Lower leg skin (tissue), 4 donors: ENCODE measurements around the gene SLC25A17. TPM values are rescaled to one million over a fixed set of nuclear protein-coding genes. Genes with fewer than 3 reads are reported as not detected.
"Not testable (repeated sequence)": the region's sequence is repeated elsewhere in the genome, so short reads cannot be mapped to it uniquely, and the experiment has no call there.

Source experiments
- DNase-seq, 2 donors: peaks; one replicate each; pipeline ENCODE4 v3.0.0-alpha.2; 2019; ENCODE audit warnings: low spot score in 2 of 2
- H3K4me3 ChIP-seq: fragments of 200-600 bp; sonication (generic); 2 replicates; pipeline ENCODE4 v1.5.1; 2017; ENCODE audit warnings: mild to moderate bottlenecking, low read depth; ENCODE audit not compliant: poor library complexity, severe bottlenecking
- POLR2A ChIP-seq, 2 donors: fragments of 450-650 bp; IDR thresholded peaks; one replicate each; pipeline ENCODE4 v1.6.1; 2016 to 2017; ENCODE audit warnings: antibody characterized with exemption in 2 of 2, mild to moderate bottlenecking in 1 of 2, moderate library complexity in 1 of 2
- WGBS, 2 donors: methylation state at CpG; one replicate each; pipeline ENCODE4 v1.1.5; 2018; 5-methylcytosine and 5-hydroxymethylcytosine counted together
- intact Hi-C: fragments of 100-400 bp; cut with DNase I; formaldehyde crosslinking; loops from one replicate; pipeline ENCODE4 v1.15.0; 2023; ENCODE audit warnings: low total_unique reads
- total RNA-seq, 4 donors: library from RNA; depleted of rRNA; stranded (reverse); fragments of >200 nt; gene quantifications; one replicate each; pipeline ENCODE4 v1.1.0, GENCODE V29; 2016
- TF ChIP-seq, protein P1 (sequence below), 3 donors: fragments of 450-650 bp; IDR thresholded peaks; one replicate each; pipeline ENCODE4 v1.5.1; 2016; ENCODE audit warnings: antibody characterized with exemption in 3 of 3, mild to moderate bottlenecking in 3 of 3, moderate library complexity in 2 of 3

SLC25A17 gene, protein sequence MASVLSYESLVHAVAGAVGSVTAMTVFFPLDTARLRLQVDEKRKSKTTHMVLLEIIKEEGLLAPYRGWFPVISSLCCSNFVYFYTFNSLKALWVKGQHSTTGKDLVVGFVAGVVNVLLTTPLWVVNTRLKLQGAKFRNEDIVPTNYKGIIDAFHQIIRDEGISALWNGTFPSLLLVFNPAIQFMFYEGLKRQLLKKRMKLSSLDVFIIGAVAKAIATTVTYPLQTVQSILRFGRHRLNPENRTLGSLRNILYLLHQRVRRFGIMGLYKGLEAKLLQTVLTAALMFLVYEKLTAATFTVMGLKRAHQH
- 10 to 100 TPM; 15.4 to 23.0 (median 19.5) TPM for total RNA-seq

DNA sequence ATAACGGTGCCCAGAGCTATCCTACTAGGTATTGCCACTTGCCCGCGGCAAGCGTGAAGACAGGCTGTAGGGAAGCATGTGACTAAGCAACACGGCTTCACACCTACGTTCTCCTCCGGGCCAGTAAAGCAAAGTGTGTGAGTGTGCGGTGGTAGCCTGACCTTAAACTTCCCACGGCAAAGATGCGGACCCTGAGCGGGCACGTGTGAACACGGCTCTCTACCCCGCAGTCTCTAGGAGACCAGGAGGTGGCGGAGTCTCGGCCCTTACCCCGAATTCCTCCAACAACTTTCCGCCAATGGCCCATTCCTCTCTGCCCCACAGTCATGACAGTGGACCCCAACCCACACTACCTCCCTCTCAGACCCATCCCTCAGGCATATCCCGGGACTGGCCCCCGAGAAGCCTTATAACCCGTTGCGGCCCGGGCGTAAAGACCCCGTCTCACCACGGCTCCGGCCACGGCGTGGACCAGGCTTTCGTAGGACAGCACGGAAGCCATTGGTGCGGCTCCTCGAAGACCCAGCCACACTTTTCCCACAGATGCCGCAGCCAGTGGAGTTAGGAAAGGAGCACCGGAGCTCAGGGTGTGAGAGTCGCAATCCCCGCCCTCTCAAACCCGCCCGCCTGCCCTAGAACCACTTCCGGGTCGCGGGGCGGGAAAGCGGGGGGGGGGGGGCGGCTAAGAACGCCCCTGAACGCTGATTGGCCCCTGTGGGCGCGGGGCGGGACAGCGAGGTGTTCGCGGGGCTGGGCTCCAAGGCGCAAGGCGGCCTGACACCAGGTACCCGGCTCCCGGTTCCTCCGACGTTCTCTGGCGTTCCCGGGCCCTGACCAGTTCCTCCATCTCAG is at the start of gene SLC25A17:
SLC25A17 (minus strand) TSS at position 600 of the 852 bp plus-strand sequence; CDS start at position 502, 98 bp downstream.
- H3K4me3 ChIP-seq, result peak within 1 kb of the TSS; percentile 93
- 0 to 1% methylated on average over 39 to 58 of the region's 61 CpGs for WGBS, 2 donors
- intact Hi-C loops, result no loop called here
- peak; percentile 83 to 98 for DNase-seq
- TF ChIP-seq, protein P1, sequence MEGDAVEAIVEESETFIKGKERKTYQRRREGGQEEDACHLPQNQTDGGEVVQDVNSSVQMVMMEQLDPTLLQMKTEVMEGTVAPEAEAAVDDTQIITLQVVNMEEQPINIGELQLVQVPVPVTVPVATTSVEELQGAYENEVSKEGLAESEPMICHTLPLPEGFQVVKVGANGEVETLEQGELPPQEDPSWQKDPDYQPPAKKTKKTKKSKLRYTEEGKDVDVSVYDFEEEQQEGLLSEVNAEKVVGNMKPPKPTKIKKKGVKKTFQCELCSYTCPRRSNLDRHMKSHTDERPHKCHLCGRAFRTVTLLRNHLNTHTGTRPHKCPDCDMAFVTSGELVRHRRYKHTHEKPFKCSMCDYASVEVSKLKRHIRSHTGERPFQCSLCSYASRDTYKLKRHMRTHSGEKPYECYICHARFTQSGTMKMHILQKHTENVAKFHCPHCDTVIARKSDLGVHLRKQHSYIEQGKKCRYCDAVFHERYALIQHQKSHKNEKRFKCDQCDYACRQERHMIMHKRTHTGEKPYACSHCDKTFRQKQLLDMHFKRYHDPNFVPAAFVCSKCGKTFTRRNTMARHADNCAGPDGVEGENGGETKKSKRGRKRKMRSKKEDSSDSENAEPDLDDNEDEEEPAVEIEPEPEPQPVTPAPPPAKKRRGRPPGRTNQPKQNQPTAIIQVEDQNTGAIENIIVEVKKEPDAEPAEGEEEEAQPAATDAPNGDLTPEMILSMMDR (IDR thresholded peaks at IDR 0.05), result peak in 1 of 3 donors; percentile 41
- TF ChIP-seq POLR2A (IDR thresholded peaks at IDR 0.05), result no peak

DNA sequence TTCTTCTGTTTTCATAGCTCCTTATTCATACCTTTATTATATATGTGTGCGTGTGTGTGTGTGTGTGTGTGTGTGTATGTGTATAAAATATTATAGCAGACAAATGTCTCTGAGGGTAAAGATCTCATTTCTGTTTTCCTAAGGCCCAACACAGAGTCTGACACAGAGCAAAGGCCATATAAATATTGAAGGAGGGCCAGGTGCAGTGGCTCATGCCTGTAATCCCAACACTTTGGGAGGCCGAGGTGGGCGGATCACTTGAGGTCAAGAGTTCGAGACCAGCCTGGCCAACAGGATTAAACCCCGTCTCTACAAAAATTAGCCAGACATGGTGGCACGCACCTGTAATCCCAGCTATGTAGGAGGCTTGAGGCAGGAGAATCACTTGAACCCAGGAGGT is 49.2 kb upstream of the SLC25A17 start:
- 88 to 92% methylated on average over 6 of the region's 6 CpGs for WGBS, 2 donors

DNA sequence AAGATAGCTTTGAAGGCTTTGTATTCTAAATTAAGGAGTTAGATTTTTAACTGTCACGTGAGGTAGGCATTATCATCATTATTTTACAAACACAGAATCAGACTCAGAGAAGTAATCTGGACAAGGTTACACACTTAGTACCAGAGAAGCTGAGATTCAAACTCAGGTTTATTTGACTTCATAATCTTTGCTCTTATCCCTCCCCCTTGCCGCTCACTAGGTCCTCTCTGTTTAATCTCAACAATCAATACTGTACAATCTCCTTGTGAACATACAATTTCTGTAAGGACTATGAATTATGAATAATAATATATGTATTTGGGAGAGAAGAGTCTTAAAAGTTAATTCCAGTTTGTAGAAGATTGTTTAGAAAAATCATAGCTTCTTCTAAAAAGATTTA is 48.0 kb upstream of the SLC25A17 start:
- no peak for DNase-seq
- intact Hi-C loops, result no loop called here
- TF ChIP-seq POLR2A (IDR thresholded peaks at IDR 0.05), result no peak
- TF ChIP-seq, protein P1 (IDR thresholded peaks at IDR 0.05), result no peak
- H3K4me3 ChIP-seq, result no peak overlapping the region
- 85 to 90% methylated on average over 2 of the region's 2 CpGs for whole genome bisulfite sequencing, 2 donors

More for the DNA sequence above, 49.2 kb upstream of the SLC25A17 start:
- H3K4me3 ChIP-seq, intact Hi-C loops, DNase-seq: not testable (repeated sequence)

DNA sequence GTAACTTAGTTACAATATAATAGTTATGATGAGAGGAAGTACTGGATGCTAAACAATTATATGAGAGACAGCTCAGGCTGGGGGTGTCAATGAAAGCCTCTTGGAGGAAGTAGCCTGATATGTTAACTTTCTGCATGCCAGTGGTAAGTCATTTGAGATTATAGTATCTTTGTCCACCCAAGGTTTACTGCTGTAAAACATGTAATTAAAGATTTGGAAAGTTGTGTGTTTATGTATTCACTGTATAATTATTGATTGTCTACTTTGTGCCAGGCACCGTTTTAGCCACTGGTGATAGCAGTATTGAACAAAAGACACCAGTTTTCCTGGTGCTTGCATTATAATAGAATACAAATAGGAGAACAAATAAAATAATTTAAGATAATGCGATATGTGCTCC is 43.4 kb upstream of the SLC25A17 start:
- no peak overlapping the region for H3K4me3 ChIP-seq
- 95 to 98% methylated on average over 2 of the region's 2 CpGs for WGBS, 2 donors
- intact Hi-C loops, result no loop called here
- TF ChIP-seq, protein P1 (IDR thresholded peaks at IDR 0.05), result no peak
- TF ChIP-seq POLR2A (IDR thresholded peaks at IDR 0.05), result no peak
- DNase-seq, result no peak

DNA sequence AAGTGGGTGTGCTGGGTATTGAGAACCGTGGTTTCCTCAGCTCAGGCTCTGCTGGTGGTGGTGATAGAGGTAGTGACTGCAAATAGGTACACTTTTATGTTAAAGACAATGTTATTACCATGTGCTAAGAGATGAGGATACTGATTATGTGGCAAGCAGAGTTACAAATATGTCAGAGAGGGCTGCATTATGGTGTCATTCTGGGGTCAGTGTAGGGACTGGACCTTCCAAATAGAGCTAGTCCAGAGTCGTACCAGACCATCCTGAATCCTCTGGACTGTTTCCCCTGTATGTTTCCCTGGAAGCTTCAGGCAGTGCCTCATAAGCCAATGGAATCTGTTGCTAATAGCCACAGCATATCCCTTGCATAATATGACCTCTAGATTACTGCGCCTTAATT is 42.9 kb upstream of the SLC25A17 start, which contains the start of gene DNAJB7:
DNAJB7 (minus strand) TSS at position 101 of the 400 bp plus-strand sequence. CDS start 119 bp downstream, outside the sequence.
- no peak within 1 kb of the TSS for H3K4me3 ChIP-seq
- intact Hi-C loops, result no loop called here
- 90% methylated on average over 3 of the region's 3 CpGs for WGBS, 2 donors
- TF ChIP-seq POLR2A (IDR thresholded peaks at IDR 0.05), result no peak
- TF ChIP-seq, protein P1 (IDR thresholded peaks at IDR 0.05), result no peak
- DNase-seq, result no peak

DNA sequence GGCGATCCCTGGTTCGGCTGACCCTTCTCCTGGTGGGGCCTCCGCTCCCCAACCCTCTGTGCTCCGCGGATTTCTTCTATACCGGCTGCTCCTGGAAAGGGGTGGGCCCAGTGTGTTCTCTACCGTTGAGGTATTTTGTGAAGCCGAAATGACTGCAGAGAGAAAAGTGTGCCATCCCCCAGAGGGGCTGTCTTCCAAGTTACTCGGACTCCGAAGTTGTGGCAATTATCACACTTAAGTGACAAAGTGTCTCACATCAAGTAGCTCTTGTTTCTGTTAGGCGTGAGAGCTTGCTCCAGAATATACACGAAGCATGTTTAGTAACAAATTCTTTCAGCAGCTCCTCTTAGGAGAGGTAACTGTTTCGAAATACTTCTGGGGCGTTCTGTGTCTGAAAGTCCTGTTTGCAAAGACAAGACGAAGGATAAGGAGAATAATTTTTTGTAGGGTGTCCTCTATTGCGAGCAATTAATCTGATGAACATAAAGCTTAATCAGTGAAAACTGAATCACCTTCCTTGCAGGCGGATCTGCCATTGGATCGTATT is 38.2 kb upstream of the SLC25A17 start:
- TF ChIP-seq, protein P1 (IDR thresholded peaks at IDR 0.05), result no peak
- TF ChIP-seq POLR2A (IDR thresholded peaks at IDR 0.05), result no peak
- intact Hi-C loops, result no loop called here
- H3K4me3 ChIP-seq, result peak overlapping the region; percentile 97
- DNase-seq, result no peak
- 1 to 3% methylated on average over 18 of the region's 18 CpGs for WGBS, 2 donors
